Body of pancreas (tissue), 4 donors: Measurements from ENCODE around the gene HIC2. TPM values are rescaled to one million over a fixed set of nuclear protein-coding genes. Genes with fewer than 3 reads are reported as not detected.
"Not testable (repeated sequence)": the region's sequence is repeated elsewhere in the genome, so short reads cannot be mapped to it uniquely, and the experiment has no call there.

ENCODE experiments used
- ATAC-seq: fragments of 150-250 bp; one replicate; pipeline ENCODE4 v1.9.1; 2016
- DNase-seq, 4 donors: peaks; one replicate each; pipeline ENCODE4 v3.0.0-alpha.2; 2019
- H3K27ac ChIP-seq, 4 donors: fragments of 200-600 bp; sonication (generic); 1 replicate in 3 of 4; 2 replicates in 1 of 4; pipeline versions ENCODE4 v1.5.1 to v1.6.1; 2016 to 2019; ENCODE audit warnings: mild to moderate bottlenecking in 1 of 4, mixed read lengths in 1 of 4, moderate library complexity in 1 of 4
- H3K27me3 ChIP-seq, 2 donors: fragments of 200-600 bp; sonication (generic); one replicate each; pipeline ENCODE4 v1.6.0; 2016; ENCODE audit warnings: mild to moderate bottlenecking in 1 of 2
- H3K36me3 ChIP-seq, 2 donors: fragments of 200-600 bp; sonication (generic); replicated peaks in 1 of 2; 2 replicates each; pipeline ENCODE4 v1.5.1; 2016; ENCODE audit warnings: low read depth in 2 of 2; ENCODE audit not compliant: insufficient read depth in 1 of 2
- H3K4me1 ChIP-seq: fragments of 200-600 bp; sonication (generic); one replicate; pipeline ENCODE4 v1.6.0; 2016
- H3K4me3 ChIP-seq, 2 donors: fragments of 200-600 bp; sonication (generic); 1 replicate in 1 of 2; 2 replicates in 1 of 2; pipeline ENCODE4 v1.5.1; 2016 to 2019
- H3K9me3 ChIP-seq, 3 donors: fragments of 200-600 bp; sonication (generic); 1 replicate in 2 of 3; 2 replicates in 1 of 3; pipeline ENCODE4 v1.5.1; 2016
- WGBS, 2 donors: methylation state at CpG; one replicate each; pipeline ENCODE4 v1.1.5; 2017; 5-methylcytosine and 5-hydroxymethylcytosine counted together
- intact Hi-C: fragments of 100-400 bp; cut with DNase I; formaldehyde crosslinking; loops from one replicate; pipeline ENCODE4 v1.15.1; 2023
- total RNA-seq, 2 donors: library from RNA; depleted of rRNA; stranded (reverse); fragments of >200 nt; gene quantifications; one replicate each; pipeline ENCODE4 v1.1.0, GENCODE V29; 2016

Gene HIC2
- total RNA-seq, 2 donors from 2014 or later, result 2.9 to 4.0 TPM

DNA sequence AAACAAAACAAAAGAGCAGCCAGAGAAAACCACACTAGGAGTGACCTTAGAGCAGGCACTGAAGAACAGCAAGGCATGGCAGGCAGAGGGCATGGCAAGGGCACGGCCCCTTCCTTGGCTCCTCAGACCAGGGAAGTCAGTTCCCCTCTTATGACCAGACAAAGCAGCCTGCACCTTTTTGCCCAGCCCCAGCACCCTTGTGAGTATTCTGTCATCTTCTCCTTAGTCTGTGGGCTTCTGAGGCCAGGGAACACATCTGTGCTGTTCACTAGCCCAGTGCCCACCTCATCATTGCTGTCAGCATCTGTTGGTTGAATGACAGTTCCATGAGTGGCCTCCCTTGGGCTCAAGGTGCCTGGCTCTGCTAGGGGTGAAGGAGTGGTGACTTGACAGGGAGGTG lies 10.0 kb upstream of the HIC2 start:
- DNase-seq, H3K36me3 ChIP-seq, H3K9me3 ChIP-seq, ATAC-seq, H3K27ac ChIP-seq, H3K4me3 ChIP-seq, intact Hi-C loops, H3K4me1 ChIP-seq, H3K27me3 ChIP-seq: not testable (repeated sequence)
- WGBS, 2 donors, result 100% methylated on average over 1 of the region's 1 CpG; no CpG with 5 or more reads in 1 of the 2 donors

- intact Hi-C loops, ATAC-seq, H3K27me3 ChIP-seq, H3K27ac ChIP-seq, H3K4me1 ChIP-seq, H3K36me3 ChIP-seq, DNase-seq, H3K9me3 ChIP-seq, H3K4me3 ChIP-seq: not testable (repeated sequence)
- WGBS, 2 donors, result no CpG with 5 or more reads among the region's 4 CpGs
Measured at GRCh38 chr22:21407792-21408191, 9.4 kb upstream of the HIC2 start.

- ATAC-seq, DNase-seq, H3K9me3 ChIP-seq, H3K27me3 ChIP-seq, intact Hi-C loops, H3K4me1 ChIP-seq, H3K4me3 ChIP-seq, H3K36me3 ChIP-seq, H3K27ac ChIP-seq: not testable (repeated sequence)
- 32% methylated on average over 6 of the region's 25 CpGs; no CpG with 5 or more reads in 1 of the 2 donors for WGBS, 2 donors
Measured at GRCh38 chr22:21416375-21416774, 796 bp upstream of the HIC2 start.

DNA sequence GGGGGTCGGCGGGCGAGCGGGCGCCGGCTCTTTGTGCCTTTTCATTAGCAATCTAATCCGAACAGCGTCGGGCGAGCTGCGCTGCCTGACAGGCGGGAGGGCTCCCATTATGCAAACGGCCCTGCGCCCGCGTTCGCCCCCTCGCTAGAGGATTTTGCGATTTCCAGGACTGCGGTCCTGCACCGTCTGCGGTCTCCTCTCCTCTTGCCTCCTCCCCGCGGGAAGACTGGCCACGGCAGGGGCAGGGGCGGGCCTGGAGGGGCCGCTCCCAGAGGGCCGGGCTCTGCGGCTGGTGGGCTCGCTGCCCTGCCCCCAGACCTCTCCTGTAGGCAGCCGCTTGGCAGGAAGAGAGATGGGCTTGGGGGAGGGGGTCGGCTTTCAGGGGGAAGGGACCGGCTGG lies 682 bp downstream of the HIC2 start:
- DNase-seq, result peak in 3 of 4 donors; percentile 11 to 30 (median 29)
- H3K27me3 ChIP-seq, intact Hi-C loops, H3K36me3 ChIP-seq, H3K9me3 ChIP-seq, H3K4me3 ChIP-seq, H3K4me1 ChIP-seq, H3K27ac ChIP-seq: not testable (repeated sequence)
- WGBS, 2 donors, result 0% methylated on average over 12 to 19 of the region's 33 CpGs
- peak; percentile 28 for ATAC-seq

DNA sequence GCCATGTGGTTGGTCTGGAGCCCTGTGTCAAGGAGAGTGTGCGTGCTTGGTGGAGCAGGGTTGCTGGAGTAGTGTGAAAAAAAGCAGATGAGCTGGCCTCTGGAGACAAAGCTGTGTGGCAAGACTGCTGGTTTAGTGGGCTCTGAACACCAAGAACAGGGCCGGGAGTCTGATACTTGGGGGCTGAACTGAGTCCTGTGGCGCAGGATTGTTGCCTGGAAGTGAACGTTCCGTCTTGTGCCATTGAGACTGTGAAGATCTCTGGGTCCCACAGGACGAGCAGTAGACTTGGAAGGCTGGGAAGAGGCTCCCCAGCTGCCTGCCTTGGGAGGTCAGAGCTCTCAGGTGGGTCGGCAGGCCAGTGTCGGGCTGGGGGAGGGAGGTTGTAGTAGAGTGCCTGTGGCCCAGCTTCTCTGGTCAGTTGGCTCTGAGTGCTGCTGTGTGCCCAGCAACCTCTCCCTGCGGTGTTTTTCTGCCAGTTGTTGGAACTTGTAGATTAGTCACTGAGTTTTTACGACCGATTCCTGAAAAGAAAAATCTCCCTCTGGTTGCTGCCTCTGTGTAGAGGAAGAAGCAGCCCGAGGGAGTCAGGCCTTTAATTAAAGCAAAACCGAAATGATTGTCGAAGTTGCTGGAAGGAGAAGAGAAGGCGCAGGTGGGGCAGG lies 1.9 kb downstream of the HIC2 start:
- 100% methylated on average over 3 to 4 of the region's 15 CpGs for WGBS, 2 donors
- DNase-seq, result peak in 1 of 4 donors; percentile 11
- H3K9me3 ChIP-seq, H3K36me3 ChIP-seq, H3K4me1 ChIP-seq, H3K4me3 ChIP-seq, H3K27me3 ChIP-seq, ATAC-seq, intact Hi-C loops, H3K27ac ChIP-seq: not testable (repeated sequence)

GRCh38 chr22:21420180-21420763 lies 3.1 kb downstream of the HIC2 start:
- intact Hi-C loops, H3K27me3 ChIP-seq, H3K27ac ChIP-seq, H3K4me1 ChIP-seq, H3K36me3 ChIP-seq, H3K9me3 ChIP-seq, H3K4me3 ChIP-seq: not testable (repeated sequence)
- ATAC-seq (peak; percentile 49), DNase-seq (peak; percentile 14 to 45 (median 27))
- 0 to 3% methylated on average over 2 to 5 of the region's 19 CpGs for WGBS, 2 donors

DNA sequence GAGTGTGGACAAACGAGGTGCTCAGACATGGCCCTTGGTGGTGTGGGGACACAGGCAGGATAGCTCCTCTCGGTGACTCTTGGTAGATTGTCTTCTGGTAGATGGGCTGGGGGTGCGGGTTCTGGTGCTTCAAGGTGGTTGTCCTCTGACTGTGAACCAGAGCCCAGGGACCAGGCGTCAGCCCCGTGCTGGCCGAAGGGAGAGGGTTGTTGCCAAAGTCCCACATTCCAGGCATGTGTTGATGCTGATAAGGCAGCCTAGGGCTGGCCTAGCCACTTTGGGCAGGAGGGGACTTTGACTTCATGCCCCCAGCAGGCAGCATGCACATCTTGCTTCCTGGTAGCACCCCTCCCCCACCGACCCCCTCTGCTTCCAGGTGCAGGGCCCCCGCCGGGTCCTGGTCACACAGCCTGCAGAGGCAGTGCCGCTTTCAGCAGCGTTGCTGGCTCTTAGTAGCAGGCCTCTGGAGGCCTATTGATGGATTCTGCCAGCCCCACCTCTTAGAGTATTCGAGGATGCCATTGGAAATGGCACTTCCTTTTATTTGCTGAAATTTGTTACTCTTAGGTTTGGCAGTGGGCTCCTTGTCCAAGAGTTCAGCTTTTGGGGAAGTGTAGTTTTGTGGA lies 7.0 kb downstream of the HIC2 start:
- intact Hi-C loops, H3K4me3 ChIP-seq, DNase-seq, H3K9me3 ChIP-seq, H3K36me3 ChIP-seq, H3K4me1 ChIP-seq, H3K27me3 ChIP-seq, H3K27ac ChIP-seq: not testable (repeated sequence)
- ATAC-seq, result peak; percentile 36
- no CpG with 5 or more reads among the region's 12 CpGs for WGBS, 2 donors

- H3K27ac ChIP-seq, H3K4me3 ChIP-seq, H3K9me3 ChIP-seq, H3K36me3 ChIP-seq, intact Hi-C loops, DNase-seq, H3K27me3 ChIP-seq, ATAC-seq, H3K4me1 ChIP-seq: not testable (repeated sequence)
- no CpG with 5 or more reads among the region's 15 CpGs for WGBS, 2 donors
Measured at GRCh38 chr22:21434378-21435233, 17.4 kb downstream of the HIC2 start.

DNA sequence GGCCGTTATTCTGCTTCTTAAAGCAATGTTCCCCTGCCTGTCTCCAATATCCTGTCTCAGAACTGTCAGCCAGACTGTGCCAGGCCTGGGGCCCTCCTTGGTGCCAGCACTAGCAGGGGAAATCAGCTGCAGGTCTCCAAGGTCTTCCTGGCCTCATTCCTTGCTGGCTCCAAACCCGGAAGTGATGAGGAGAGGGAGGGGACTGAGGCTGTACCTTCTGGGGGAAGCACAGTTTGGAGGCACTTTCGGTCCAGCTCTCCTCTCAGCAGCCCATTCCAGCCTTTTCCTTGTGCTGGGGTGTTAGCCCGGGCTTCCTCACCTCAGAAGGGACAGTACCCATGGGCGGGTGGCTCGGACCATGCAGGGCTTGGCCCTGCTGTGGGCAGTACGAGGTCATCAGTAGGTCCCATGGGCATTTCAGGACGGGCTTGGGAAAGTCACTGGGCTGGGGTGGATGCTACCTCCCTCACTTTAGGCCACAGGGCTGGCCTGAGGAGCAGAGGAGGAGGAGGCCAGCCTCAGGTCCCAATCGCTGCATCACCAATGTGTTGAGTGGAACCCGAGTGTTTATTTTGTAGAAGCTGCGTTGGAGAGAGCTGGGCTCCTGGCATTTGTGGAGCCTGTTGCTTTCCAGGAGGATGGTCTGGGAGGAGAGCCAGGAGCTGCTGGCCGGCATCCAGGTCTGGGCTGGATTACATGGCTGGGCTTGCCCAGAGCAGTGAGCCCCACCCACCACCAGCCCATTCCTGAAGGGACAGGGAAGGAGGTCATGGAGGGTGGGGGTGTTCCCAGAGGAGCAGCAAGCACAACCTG lies 19.0 kb downstream of the HIC2 start:
- peak overlapping the region in 2 of 4 donors; percentile 36 to 70 for H3K27ac ChIP-seq
- DNase-seq (peak in 2 of 4 donors; percentile 5 to 11), ATAC-seq (peak; percentile 79)
- no CpG with 5 or more reads among the region's 12 CpGs for WGBS, 2 donors
- H3K9me3 ChIP-seq, H3K4me3 ChIP-seq, H3K36me3 ChIP-seq, intact Hi-C loops, H3K27me3 ChIP-seq, H3K4me1 ChIP-seq: not testable (repeated sequence)

DNA sequence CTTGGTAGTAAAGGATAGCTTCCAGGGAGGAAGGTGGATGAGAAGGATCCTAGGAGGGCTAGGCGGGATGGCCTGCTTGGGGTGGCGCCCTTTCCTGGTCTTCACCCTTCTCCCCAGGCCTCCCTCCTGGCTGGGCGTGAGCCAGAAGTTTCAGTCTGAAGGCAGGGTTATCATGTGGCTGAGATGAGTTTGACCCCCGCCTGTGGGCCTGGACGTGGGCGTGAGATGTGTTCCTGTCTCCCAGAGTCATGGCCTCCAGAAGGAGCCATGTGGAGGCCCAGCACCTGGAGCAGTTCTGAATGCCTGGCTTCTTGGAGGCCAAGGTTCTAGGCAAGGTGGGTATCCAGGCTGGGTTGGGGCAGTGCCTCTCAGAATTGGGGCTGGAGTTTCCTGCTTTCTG lies 20.8 kb downstream of the HIC2 start:
- ATAC-seq, DNase-seq, intact Hi-C loops, H3K36me3 ChIP-seq, H3K9me3 ChIP-seq, H3K27ac ChIP-seq, H3K27me3 ChIP-seq, H3K4me3 ChIP-seq, H3K4me1 ChIP-seq: not testable (repeated sequence)
- 94% methylated on average over 3 to 5 of the region's 6 CpGs for WGBS, 2 donors
